Measurements from ENCODE around the gene TRAF3IP1. TPM values are rescaled to one million over a fixed set of nuclear protein-coding genes. Genes with fewer than 3 reads are reported as not detected.

Gene TRAF3IP1
- total and polyA plus RNA-seq, 8 donors: 4.7 to 10.3 (median 6.9) TPM

DNA sequence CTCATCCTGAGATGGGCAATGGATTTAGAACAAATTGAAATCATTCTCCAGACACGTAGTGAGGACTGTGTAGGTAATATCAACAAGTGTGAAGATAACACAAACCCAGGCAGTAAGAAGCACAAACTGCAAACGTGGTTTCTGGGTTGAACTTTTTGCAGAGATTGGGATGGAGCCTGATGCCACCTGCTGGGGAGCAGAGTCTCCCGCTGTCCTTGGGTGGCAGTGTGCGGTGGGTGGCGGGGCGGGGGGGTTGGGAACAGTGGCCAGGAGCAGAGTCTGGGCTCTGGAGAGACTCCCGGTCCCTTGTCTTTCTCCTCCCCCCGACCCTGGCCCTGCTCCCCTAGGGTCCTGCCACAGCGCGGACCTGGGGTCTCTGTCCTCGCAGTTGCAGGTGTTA lies 19.5 kb downstream of the TRAF3IP1 start:
- Histone ChIP-seq H3K9me3 (no peaks in the 10 kb centered on the region), H3K27me3 (no peaks in the 10 kb centered on the region), H3K36me3 (no peaks in the 10 kb centered on the region), H3K27ac (no peak overlapping the region), H3K4me3 (no peak overlapping the region), H3K4me1 (no peaks in the 10 kb centered on the region)
- intact Hi-C loops (cut with DNase I): loop anchor here in 1 of 3 donors (5.0 kb wide), 1 partner anchor 78 kb away; no protein-coding TSS in a partner anchor
- WGBS, 2 donors: 54 to 59% methylated on average over 11 of the region's 11 CpGs
- TF ChIP-seq, protein P1, sequence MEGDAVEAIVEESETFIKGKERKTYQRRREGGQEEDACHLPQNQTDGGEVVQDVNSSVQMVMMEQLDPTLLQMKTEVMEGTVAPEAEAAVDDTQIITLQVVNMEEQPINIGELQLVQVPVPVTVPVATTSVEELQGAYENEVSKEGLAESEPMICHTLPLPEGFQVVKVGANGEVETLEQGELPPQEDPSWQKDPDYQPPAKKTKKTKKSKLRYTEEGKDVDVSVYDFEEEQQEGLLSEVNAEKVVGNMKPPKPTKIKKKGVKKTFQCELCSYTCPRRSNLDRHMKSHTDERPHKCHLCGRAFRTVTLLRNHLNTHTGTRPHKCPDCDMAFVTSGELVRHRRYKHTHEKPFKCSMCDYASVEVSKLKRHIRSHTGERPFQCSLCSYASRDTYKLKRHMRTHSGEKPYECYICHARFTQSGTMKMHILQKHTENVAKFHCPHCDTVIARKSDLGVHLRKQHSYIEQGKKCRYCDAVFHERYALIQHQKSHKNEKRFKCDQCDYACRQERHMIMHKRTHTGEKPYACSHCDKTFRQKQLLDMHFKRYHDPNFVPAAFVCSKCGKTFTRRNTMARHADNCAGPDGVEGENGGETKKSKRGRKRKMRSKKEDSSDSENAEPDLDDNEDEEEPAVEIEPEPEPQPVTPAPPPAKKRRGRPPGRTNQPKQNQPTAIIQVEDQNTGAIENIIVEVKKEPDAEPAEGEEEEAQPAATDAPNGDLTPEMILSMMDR (IDR thresholded peaks at IDR 0.05): no peak
- ATAC-seq (peak; percentile 74 to 92 (median 86)), FAIRE-seq (no peak), DNase-seq (no peak)

DNA sequence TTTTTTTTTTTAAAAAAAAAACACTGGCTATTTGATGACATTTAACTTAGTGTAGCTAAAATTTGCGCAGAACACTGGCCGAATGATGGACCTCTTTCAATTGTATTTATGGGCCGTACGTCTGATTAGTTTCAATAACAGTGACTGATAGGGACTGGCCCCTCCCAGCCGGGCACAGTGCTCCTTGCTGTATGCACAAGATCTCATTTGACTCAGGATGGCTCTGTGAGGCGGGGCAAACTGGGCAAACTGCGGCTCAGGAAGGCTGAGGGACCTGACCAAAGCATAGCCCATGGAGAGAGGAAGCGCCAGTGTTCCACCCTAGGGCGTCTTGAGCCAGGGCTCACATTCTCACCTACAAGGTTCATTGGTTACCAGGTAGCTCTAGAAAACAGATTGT lies 21.2 kb downstream of the TRAF3IP1 start:
- no peaks in the 10 kb centered on the region for H3K36me3 ChIP-seq
- DNase-seq (no peak), ATAC-seq (no peak), FAIRE-seq (no peak)
- intact Hi-C loops (cut with DNase I): no loop called here
- no peak overlapping the region for H3K27ac ChIP-seq
- 91 to 94% methylated on average over 9 of the region's 9 CpGs for WGBS, 2 donors
- no peaks in the 10 kb centered on the region for H3K4me1 ChIP-seq
- H3K27me3 ChIP-seq: no peaks in the 10 kb centered on the region
- TF ChIP-seq, protein P1 (IDR thresholded peaks at IDR 0.05): no peak
- H3K9me3 ChIP-seq: no peaks in the 10 kb centered on the region
- H3K4me3 ChIP-seq: no peak overlapping the region

DNA sequence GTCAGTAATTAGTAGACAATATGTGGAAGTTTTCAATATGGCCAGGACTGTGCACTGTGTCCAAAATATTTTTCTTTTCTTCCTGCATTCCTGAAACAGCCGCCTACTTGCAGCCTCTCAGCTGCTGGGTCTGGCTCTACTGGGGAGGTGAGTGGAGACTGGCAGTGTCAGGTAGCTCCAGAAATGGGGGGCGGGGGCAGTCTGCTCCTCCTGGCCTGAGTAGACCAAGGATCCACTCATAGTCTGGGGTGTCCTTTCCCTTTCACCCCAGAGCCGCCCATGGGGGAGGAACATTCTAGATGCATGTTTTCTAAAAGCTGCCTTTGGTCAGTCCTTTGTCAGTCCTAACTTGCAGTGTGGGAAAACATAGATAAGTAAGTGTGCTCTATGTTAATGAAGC lies 23.7 kb downstream of the TRAF3IP1 start:
- FAIRE-seq: no peak
- Histone ChIP-seq H3K36me3 (no peaks in the 10 kb centered on the region), H3K4me1 (no peaks in the 10 kb centered on the region), H3K4me3 (no peak overlapping the region), H3K27ac (no peak overlapping the region), H3K9me3 (no peaks in the 10 kb centered on the region), H3K27me3 (no peaks in the 10 kb centered on the region)
- intact Hi-C loops (cut with DNase I): no loop called here
- no peak for DNase-seq
- TF ChIP-seq, protein P1 (IDR thresholded peaks at IDR 0.05): no peak
- no peak for ATAC-seq
- 82 to 85% methylated on average over 3 of the region's 3 CpGs for WGBS, 2 donors

DNA sequence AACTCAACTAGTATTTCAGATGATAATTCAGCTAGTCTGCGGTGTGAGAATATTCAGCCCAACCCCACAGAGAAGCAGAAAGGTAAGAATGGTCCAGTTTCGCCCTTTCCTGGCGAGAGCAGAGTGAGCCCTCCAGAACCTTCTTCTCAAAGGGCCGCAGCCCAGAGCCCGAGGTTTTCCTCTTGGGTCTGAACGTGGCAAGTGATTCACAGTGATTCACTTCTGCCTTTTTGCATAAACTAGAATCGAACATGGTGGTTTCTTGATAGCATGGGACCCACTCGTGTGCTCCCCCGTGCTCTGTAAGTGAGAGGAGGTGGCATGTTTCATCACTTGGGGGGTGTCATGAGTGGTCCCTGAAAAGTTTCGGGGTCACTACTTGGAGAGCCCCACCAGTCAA lies 24.2 kb downstream of the TRAF3IP1 start:
- intact Hi-C loops (cut with DNase I): no loop called here
- Histone ChIP-seq H3K4me3 (no peak overlapping the region), H3K27ac (no peak overlapping the region), H3K4me1 (no peaks in the 10 kb centered on the region), H3K27me3 (no peaks in the 10 kb centered on the region), H3K36me3 (peaks cover 0 to 4% (median 0%) of the 10 kb centered on the region in 3 donors), H3K9me3 (no peaks in the 10 kb centered on the region)
- DNase-seq (no peak), FAIRE-seq (no peak), ATAC-seq (no peak)
- TF ChIP-seq, protein P1 (IDR thresholded peaks at IDR 0.05): no peak
- 90 to 94% methylated on average over 10 of the region's 10 CpGs for WGBS, 2 donors

DNA sequence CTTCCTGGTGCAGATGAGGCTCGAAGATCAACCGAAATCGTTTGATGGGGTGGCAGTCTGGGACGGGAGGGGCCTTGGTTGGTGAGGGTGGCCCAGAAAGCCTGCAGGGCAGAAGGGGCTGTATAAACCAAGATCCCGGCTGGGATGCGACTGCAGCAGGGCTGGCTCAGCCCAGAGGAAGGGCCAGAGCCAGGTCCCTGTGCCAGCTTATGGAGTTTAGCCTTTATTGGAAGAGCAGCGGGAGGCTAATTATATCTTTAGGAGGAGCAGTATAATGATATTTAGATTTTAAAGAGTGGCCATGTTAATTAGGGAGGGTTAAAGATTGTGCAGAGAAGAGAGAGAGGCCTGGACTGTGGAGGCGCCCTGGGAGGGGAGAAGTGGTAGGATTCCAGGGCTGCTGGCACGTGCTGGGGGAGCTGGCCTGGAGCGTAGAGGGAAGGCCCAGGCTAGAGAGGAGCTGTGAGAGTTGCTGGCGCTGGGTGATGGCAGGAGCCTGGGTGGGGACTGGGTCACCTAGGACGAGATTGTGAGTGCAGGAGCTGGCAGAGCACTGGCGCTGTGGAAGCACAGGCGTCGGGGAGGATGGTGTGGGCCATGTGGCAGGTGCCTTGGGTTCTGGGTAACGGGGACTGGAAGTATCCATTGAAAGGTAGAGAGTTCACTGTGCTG lies 25.1 kb downstream of the TRAF3IP1 start:
- WGBS, 2 donors: 94 to 95% methylated on average over 16 of the region's 16 CpGs
- H3K9me3 ChIP-seq: no peaks in the 10 kb centered on the region
- DNase-seq: no peak
- H3K36me3 ChIP-seq: peaks cover 0 to 4% (median 0%) of the 10 kb centered on the region in 3 donors
- no peak for ATAC-seq
- TF ChIP-seq, protein P1 (IDR thresholded peaks at IDR 0.05): no peak
- intact Hi-C loops (cut with DNase I): no loop called here
- H3K27ac ChIP-seq: no peak overlapping the region
- no peaks in the 10 kb centered on the region for H3K27me3 ChIP-seq
- H3K4me3 ChIP-seq: no peak overlapping the region
- no peaks in the 10 kb centered on the region for H3K4me1 ChIP-seq
- no peak for FAIRE-seq

Measured in pancreas (tissue), 10 donors.